ENCODE results near the gene CCDC12.

DNA sequence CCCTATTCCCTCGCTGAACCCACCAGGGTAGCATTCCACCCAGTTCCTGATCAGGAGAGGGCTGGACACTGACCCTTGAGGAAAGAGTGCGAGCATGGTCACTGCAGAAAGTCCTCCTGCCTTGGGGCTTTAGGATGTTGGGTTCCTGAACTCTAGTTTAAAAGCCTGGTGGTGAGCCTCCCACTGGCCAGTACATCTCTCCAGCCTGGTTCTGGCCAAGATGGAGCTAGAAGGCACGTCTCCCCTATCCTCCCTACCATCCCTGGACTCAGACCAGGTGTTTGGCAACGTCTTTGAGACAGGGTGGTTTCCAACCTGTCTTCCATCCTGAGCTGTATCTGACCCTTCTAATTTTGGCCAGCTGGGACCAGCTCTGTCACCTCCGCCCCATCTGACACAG is 34.4 kb upstream of the CCDC12 start:
- no peak for TF ChIP-seq EZH2 (IDR thresholded peaks at IDR 0.05; ENCODE audit: borderline replicate concordance, low read depth, low read length, severe bottlenecking)
- TF ChIP-seq, protein P1, sequence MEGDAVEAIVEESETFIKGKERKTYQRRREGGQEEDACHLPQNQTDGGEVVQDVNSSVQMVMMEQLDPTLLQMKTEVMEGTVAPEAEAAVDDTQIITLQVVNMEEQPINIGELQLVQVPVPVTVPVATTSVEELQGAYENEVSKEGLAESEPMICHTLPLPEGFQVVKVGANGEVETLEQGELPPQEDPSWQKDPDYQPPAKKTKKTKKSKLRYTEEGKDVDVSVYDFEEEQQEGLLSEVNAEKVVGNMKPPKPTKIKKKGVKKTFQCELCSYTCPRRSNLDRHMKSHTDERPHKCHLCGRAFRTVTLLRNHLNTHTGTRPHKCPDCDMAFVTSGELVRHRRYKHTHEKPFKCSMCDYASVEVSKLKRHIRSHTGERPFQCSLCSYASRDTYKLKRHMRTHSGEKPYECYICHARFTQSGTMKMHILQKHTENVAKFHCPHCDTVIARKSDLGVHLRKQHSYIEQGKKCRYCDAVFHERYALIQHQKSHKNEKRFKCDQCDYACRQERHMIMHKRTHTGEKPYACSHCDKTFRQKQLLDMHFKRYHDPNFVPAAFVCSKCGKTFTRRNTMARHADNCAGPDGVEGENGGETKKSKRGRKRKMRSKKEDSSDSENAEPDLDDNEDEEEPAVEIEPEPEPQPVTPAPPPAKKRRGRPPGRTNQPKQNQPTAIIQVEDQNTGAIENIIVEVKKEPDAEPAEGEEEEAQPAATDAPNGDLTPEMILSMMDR (IDR thresholded peaks at IDR 0.05; ENCODE audit: borderline replicate concordance, extremely low read depth, low read length, poor library complexity, severe bottlenecking): no peak

Measured in DND-41 (cell line).